Lung (tissue), 12 donors: ENCODE data around the gene ADORA2B. TPM values are rescaled to one million over a fixed set of nuclear protein-coding genes. Genes with fewer than 3 reads are reported as not detected.

Source experiments
- ATAC-seq: fragments of 200-7000 bp; cut with Tn5 transposase; one replicate; pipeline ENCODE4 v1.9.1; 2020; ENCODE audit warnings: moderate number of reproducible peaks; ENCODE audit not compliant: insufficient read depth, low FRiP score
- DNase-seq, 3 donors: peaks; one replicate each; pipeline ENCODE4 v3.0.0-alpha.2; 2013 to 2017
- H3K27ac ChIP-seq, 2 donors: one replicate each; pipeline ENCODE4 v1.5.1; 2013; ENCODE audit warnings: mild to moderate bottlenecking in 2 of 2, moderate library complexity in 2 of 2, control low read depth in 1 of 2, inconsistent platforms in 1 of 2, low read depth in 1 of 2, low read length in 1 of 2
- H3K27me3 ChIP-seq, 3 donors: one replicate each; pipeline ENCODE4 v1.5.1; 2013; ENCODE audit warnings: low read length in 2 of 3; ENCODE audit not compliant: control insufficient read depth in 3 of 3, insufficient read depth in 3 of 3
- H3K36me3 ChIP-seq, 4 donors: one replicate each; pipeline ENCODE4 v1.5.1; 2013; ENCODE audit warnings: low read length in 4 of 4, mild to moderate bottlenecking in 1 of 4, moderate library complexity in 1 of 4; ENCODE audit not compliant: control insufficient read depth in 4 of 4, insufficient read depth in 4 of 4
- H3K4me1 ChIP-seq, 5 donors: one replicate each; pipeline ENCODE4 v1.5.1; 2013; ENCODE audit warnings: low read length in 5 of 5, mild to moderate bottlenecking in 2 of 5, moderate library complexity in 1 of 5; ENCODE audit not compliant: control insufficient read depth in 5 of 5, insufficient read depth in 5 of 5
- H3K4me3 ChIP-seq: one replicate; pipeline ENCODE4 v1.5.1; 2013; ENCODE audit warnings: mild to moderate bottlenecking, control low read depth, moderate library complexity
- H3K9ac ChIP-seq, 2 donors: one replicate each; pipeline ENCODE4 v1.5.1; 2013; ENCODE audit warnings: low read length in 2 of 2, control low read depth in 1 of 2; ENCODE audit not compliant: insufficient read depth in 1 of 2
- H3K9me3 ChIP-seq, 4 donors: one replicate each; pipeline ENCODE4 v1.5.1; 2013; ENCODE audit warnings: low read length in 3 of 4, mild to moderate bottlenecking in 1 of 4, moderate library complexity in 1 of 4; ENCODE audit not compliant: control insufficient read depth in 4 of 4, insufficient read depth in 3 of 4
- CTCF ChIP-seq: IDR thresholded peaks from 2 replicates; pipeline ENCODE4 v1.5.1; 2012; ENCODE audit warnings: mild to moderate bottlenecking; ENCODE audit errors: control extremely low read depth, extremely low read depth
- WGBS, 2 donors: extraction: QIAGEN DNeasy Blood & Tissue Kit; methylation state at CpG; one replicate each; pipeline ENCODE4 v1.1.7; 2013; 5-methylcytosine and 5-hydroxymethylcytosine counted together
- polyA plus RNA-seq, 2 donors: library from polyadenylated mRNA; stranded (reverse); fragments of 200-250 nt; gene quantifications; one replicate each; pipeline ENCODE4 v1.2.1, GENCODE V29; 2013
- total RNA-seq, 2 donors: library from RNA; depleted of rRNA in 1 of 2; stranded (reverse); fragments of >200 nt in 1 of 2; gene quantifications; one replicate each; pipeline ENCODE4 v1.2.1, GENCODE V29; 2014 to 2021
- donor health status: control.
- donor health status: control.
- donor health status: Bipolar disorder and iron deficiency.
- donor health status: healthy.
- donor health status: DM: yes; HTN: yes; CAD: no.

Gene ADORA2B
- total and polyA plus RNA-seq, 4 donors = 4.2 to 9.3 (median 5.3) TPM

DNA sequence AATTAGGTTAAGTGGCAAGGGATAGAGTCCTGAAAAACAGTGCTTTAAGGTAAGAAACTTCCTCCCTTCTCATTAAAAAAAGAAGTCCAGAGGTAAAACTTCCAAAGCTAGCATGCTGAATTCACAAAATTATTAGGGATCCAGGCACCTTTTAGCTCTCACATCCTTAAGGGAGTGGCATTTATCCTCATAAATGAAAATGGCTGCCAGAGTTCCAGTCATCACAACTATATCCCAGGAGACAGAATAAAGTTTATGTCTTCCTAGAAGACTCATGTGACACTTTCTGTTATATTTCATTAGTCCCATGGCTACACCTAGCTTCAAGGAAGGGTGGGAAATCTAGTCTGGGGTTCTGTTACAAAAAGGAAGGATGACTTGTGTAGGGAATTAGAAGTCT, 23.3 kb upstream of the ADORA2B start:
- Histone ChIP-seq H3K9me3 (peaks cover 0 to 2% (median 0%) of the 10 kb centered on the region in 4 donors), H3K4me1 (peaks cover 0 to 7% (median 0%) of the 10 kb centered on the region in 5 donors), H3K36me3 (no peaks in the 10 kb centered on the region), H3K27me3 (peaks cover 0 to 4% (median 4%) of the 10 kb centered on the region in 3 donors), H3K9ac (no peak overlapping the region), H3K4me3 (no peak overlapping the region), H3K27ac (no peak overlapping the region)
- DNase-seq (no peak), ATAC-seq (no peak)
- TF ChIP-seq CTCF = no peak

- Histone ChIP-seq H3K27me3 (no peaks in the 10 kb centered on the region), H3K9me3 (peaks cover 0 to 2% (median 0%) of the 10 kb centered on the region in 4 donors), H3K4me1 (peaks cover 0 to 2% (median 0%) of the 10 kb centered on the region in 5 donors), H3K4me3 (no peak overlapping the region), H3K9ac (no peak overlapping the region), H3K27ac (no peak overlapping the region), H3K36me3 (no peaks in the 10 kb centered on the region)
- DNase-seq = no peak
- TF ChIP-seq CTCF = no peak
- no peak for ATAC-seq
- WGBS, 2 donors = 86 to 97% methylated on average over 1 of the region's 1 CpG
Observed at GRCh38 chr17:15922586-15922985, 22.3 kb upstream of the ADORA2B start.

GRCh38 chr17:15926039-15926740, 18.7 kb upstream of the ADORA2B start:
- Histone ChIP-seq H3K36me3 (no peaks in the 10 kb centered on the region), H3K9ac (no peak overlapping the region), H3K9me3 (peaks cover 0 to 2% (median 0%) of the 10 kb centered on the region in 4 donors), H3K4me3 (no peak overlapping the region), H3K27ac (no peak overlapping the region), H3K4me1 (peaks cover 0 to 3% (median 0%) of the 10 kb centered on the region in 5 donors), H3K27me3 (no peaks in the 10 kb centered on the region)
- TF ChIP-seq CTCF = no peak
- whole genome bisulfite sequencing, 2 donors = 82 to 84% methylated on average over 9 of the region's 9 CpGs
- ATAC-seq (no peak), DNase-seq (no peak)

DNA sequence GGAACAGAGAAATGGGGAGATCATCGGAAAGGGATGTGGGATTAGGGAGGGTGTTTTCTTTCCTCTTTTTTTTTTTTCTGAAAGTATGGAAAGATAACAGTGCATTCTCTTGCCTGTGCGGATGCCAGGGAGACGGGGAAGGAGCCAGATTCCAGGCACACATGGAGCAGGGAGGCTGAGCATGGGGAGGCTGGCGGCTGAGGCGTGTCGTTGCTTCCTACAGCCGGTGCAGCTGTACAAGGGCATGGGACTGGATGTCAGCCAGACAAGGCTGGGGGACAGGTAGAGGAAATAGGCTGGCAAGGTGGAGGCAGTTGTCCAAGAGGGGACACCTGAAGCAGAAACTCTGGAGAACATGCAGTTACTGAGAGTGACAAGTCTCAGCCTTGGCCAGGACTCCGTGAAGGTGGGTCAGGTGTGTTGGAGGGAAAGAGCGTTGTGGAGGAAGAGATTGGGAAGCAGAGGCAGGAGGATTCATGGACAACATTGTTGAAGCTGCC, 16.6 kb upstream of the ADORA2B start:
- H3K36me3 ChIP-seq = no peaks in the 10 kb centered on the region
- H3K9me3 ChIP-seq = no peaks in the 10 kb centered on the region
- WGBS, 2 donors = 46 to 53% methylated on average over 9 of the region's 9 CpGs
- ATAC-seq (no peak), DNase-seq (no peak)
- no peak for TF ChIP-seq CTCF
- H3K27me3 ChIP-seq = no peaks in the 10 kb centered on the region
- H3K27ac ChIP-seq = no peak overlapping the region
- no peak overlapping the region for H3K9ac ChIP-seq
- peaks cover 0 to 3% (median 0%) of the 10 kb centered on the region in 5 donors for H3K4me1 ChIP-seq
- H3K4me3 ChIP-seq = no peak overlapping the region
